Measurements from ENCODE around the gene CTRB2. TPM values are rescaled to one million over a fixed set of nuclear protein-coding genes. Genes with fewer than 3 reads are reported as not detected.
"Not testable (repeated sequence)": the region's sequence is repeated elsewhere in the genome, so short reads cannot be mapped to it uniquely, and the experiment has no call there.

The CTRB2 gene
- polyA plus RNA-seq, 1 of the 3 experiments (the other 2 are of a cell fraction): not detected

DNA sequence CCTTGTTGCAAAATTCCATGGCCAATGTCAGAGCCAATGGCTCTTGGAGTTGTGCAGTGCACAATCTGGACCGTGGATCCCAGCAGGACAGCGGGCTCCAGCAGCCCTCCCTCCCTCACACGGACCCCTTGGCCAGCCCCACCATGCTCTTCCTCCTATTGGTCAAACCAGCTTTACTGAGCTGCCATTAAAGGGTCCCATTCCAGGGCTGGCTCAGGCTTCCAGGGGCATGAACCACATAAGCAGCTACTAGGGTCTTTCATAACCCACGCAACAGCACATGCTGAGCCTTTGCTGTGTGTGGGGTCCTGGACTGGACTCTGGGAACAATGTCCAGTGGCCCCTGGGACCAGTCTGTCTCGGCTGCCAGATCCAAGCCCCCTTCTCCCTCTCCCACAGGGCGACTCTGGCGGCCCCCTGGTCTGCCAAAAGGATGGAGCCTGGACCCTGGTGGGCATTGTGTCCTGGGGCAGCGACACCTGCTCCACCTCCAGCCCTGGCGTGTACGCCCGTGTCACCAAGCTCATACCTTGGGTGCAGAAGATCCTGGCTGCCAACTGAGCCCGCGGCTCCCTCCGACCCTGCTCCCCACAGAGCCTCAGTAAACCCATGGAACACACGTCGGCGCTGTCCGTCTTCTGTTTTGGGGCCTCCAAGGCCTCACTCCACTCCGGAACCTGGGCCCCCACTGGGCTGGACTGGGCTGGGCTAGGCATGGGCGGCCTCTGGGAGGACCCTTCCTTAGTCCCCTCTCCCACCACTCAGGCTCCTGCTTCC is 17.5 kb upstream of the CTRB2 start:
- Histone ChIP-seq H3K36me3 (replicated peaks in 1 of 2; ENCODE audit: control insufficient read depth in 1 of 2, insufficient read depth in 2 of 2, low read length in 1 of 2) (peaks cover 14 to 22% of the 10 kb centered on the region in 2 experiments), H3K27ac (ENCODE audit: low read depth in 2 of 2, low read length in 1 of 2) (no peak overlapping the region), H3K4me3 (ENCODE audit: low read depth in 2 of 2, low read length in 1 of 2) (no peak overlapping the region), H2AFZ (ENCODE audit: low read depth) (no peak overlapping the region), H3K9ac (no peak overlapping the region), H4K20me1 (ENCODE audit: insufficient read depth) (peaks cover 29% of the 10 kb centered on the region), H3F3A (replicated peaks; ENCODE audit: insufficient read depth) (peaks cover 11% of the 10 kb centered on the region), H3K9me3 (no peaks in the 10 kb centered on the region), H3K4me2 (no peak overlapping the region), H3K9me2 (no peaks in the 10 kb centered on the region), H3K4me1 (ENCODE audit: control insufficient read depth in 1 of 2, insufficient read depth in 2 of 2, low read depth in 1 of 2, low read length in 1 of 2) (peaks cover 0 to 2% of the 10 kb centered on the region in 2 experiments; a peak in 1 of 4 replicates), H3K79me2 (ENCODE audit: insufficient read depth) (peaks cover 3% of the 10 kb centered on the region; the same call in 1 of the 2 replicates), H3K27me3 (ENCODE audit: insufficient read depth) (no peaks in the 10 kb centered on the region)
- WGBS (ENCODE audit: low lambda C conversion rate): 91% methylated on average over 17 of the region's 20 CpGs
- POLR2A ChIA-PET: no interaction called here
- TF ChIP-seq PBX3 (IDR thresholded peaks at IDR 0.05) (no peak), JUND (IDR thresholded peaks at IDR 0.05) (0 out of 2 replicates have a peak, but pooled peaks have one; percentile 9)
- TF ChIP-seq, protein P1, sequence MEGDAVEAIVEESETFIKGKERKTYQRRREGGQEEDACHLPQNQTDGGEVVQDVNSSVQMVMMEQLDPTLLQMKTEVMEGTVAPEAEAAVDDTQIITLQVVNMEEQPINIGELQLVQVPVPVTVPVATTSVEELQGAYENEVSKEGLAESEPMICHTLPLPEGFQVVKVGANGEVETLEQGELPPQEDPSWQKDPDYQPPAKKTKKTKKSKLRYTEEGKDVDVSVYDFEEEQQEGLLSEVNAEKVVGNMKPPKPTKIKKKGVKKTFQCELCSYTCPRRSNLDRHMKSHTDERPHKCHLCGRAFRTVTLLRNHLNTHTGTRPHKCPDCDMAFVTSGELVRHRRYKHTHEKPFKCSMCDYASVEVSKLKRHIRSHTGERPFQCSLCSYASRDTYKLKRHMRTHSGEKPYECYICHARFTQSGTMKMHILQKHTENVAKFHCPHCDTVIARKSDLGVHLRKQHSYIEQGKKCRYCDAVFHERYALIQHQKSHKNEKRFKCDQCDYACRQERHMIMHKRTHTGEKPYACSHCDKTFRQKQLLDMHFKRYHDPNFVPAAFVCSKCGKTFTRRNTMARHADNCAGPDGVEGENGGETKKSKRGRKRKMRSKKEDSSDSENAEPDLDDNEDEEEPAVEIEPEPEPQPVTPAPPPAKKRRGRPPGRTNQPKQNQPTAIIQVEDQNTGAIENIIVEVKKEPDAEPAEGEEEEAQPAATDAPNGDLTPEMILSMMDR (IDR thresholded peaks at IDR 0.05): no peak
- CTCF ChIA-PET: no interaction called here
- DNase-seq: no peak

DNA sequence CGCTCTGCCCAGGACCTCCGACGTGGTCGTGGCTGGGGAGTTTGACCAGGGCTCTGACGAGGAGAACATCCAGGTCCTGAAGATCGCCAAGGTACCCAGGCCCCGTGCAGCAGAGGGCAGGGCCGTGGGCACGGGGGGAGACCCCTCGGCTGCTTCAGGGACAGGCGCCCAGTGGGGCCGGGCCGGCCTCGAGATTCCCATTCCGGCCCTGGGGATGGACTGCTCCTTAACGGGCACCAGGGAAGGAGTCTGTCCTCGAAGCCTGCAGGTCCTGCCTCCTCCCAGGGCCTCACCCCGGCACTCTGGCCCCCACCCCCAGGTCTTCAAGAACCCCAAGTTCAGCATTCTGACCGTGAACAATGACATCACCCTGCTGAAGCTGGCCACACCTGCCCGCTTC is 16.2 kb upstream of the CTRB2 start:
- H3K4me3 ChIP-seq (ENCODE audit: low read depth in 2 of 2, low read length in 1 of 2); DNase-seq; H3K9me2 ChIP-seq; H3K36me3 ChIP-seq (replicated peaks in 1 of 2; ENCODE audit: control insufficient read depth in 1 of 2, insufficient read depth in 2 of 2, low read length in 1 of 2); H3K9me3 ChIP-seq; H3K4me2 ChIP-seq; POLR2A ChIA-PET; H3K79me2 ChIP-seq (ENCODE audit: insufficient read depth); H3K27ac ChIP-seq (ENCODE audit: low read depth in 2 of 2, low read length in 1 of 2); H2AFZ ChIP-seq (ENCODE audit: low read depth); CTCF ChIA-PET; H3K4me1 ChIP-seq (ENCODE audit: control insufficient read depth in 1 of 2, insufficient read depth in 2 of 2, low read depth in 1 of 2, low read length in 1 of 2); H3K9ac ChIP-seq; H3K27me3 ChIP-seq (ENCODE audit: insufficient read depth): not testable (repeated sequence)
- no CpG with 5 or more reads among the region's 20 CpGs for WGBS (ENCODE audit: low lambda C conversion rate)
- Histone ChIP-seq H4K20me1 (ENCODE audit: insufficient read depth) (peaks cover 16% of the 10 kb centered on the region), H3F3A (replicated peaks; ENCODE audit: insufficient read depth) (peaks cover 10% of the 10 kb centered on the region)

DNA sequence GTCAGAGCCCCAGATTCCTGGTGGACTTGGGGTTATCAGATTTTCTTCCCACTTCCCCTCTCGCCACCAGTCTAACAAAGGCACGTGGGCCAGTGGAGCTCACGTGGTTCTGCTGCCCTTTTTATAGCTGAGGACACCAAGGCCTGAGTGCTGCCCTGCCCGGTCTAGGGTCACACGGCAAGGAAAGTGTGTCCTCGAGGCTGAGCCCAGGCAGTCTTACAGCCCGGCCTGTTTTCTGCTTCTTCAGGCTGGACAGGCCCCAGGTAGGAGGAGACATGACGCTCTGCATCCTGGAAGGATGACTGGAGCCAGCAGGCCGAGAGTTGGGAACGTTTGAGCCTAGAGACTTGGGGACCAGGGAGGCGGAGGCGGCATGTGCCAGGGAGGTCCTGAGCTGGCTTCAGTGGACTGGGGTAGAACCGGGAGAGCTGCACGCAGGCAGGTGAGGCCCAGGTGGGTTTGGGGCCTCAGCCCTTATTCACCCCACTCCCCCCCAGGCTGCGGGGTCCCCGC is 15.4 kb upstream of the CTRB2 start:
- no peak for DNase-seq
- POLR2A ChIA-PET: no interaction called here
- TF ChIP-seq MXI1 (IDR thresholded peaks at IDR 0.05; ENCODE audit: low read depth, low read length): no peak
- no peak for TF ChIP-seq TCF12 (IDR thresholded peaks at IDR 0.05)
- no peak for TF ChIP-seq SIN3A (IDR thresholded peaks at IDR 0.05; ENCODE audit: borderline replicate concordance, low read depth, low read length)
- no peak for TF ChIP-seq RCOR1 (IDR thresholded peaks at IDR 0.05; ENCODE audit: low read length)
- TF ChIP-seq CHD2 (IDR thresholded peaks at IDR 0.05; ENCODE audit: low read length, partially characterized antibody): no peak
- no peak for TF ChIP-seq EP300 (IDR thresholded peaks at IDR 0.05; ENCODE audit: borderline replicate concordance in 1 of 2, low read depth in 1 of 2, low read length in 1 of 2)
- TF ChIP-seq FOXJ3 (CRISPR knock-in tag; IDR thresholded peaks at IDR 0.05): no peak
- no peak for TF ChIP-seq IRF3 (IDR thresholded peaks at IDR 0.05; ENCODE audit: low read depth, low read length)
- TF ChIP-seq, protein P2, sequence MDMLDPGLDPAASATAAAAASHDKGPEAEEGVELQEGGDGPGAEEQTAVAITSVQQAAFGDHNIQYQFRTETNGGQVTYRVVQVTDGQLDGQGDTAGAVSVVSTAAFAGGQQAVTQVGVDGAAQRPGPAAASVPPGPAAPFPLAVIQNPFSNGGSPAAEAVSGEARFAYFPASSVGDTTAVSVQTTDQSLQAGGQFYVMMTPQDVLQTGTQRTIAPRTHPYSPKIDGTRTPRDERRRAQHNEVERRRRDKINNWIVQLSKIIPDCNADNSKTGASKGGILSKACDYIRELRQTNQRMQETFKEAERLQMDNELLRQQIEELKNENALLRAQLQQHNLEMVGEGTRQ (IDR thresholded peaks at IDR 0.05; ENCODE audit: borderline replicate concordance, low read depth, low read length): no peak
- TF ChIP-seq, protein P1 (IDR thresholded peaks at IDR 0.05): no peak
- TF ChIP-seq ELF1 (IDR thresholded peaks at IDR 0.05): no peak

More for the DNA sequence above, 15.4 kb upstream of the CTRB2 start:
- H3K9ac ChIP-seq: no peak overlapping the region
- peaks cover 3% of the 10 kb centered on the region for H3F3A ChIP-seq (replicated peaks; ENCODE audit: insufficient read depth)
- H3K36me3 ChIP-seq (replicated peaks in 1 of 2; ENCODE audit: control insufficient read depth in 1 of 2, insufficient read depth in 2 of 2, low read length in 1 of 2): peaks cover 0 to 2% of the 10 kb centered on the region in 2 experiments
- H3K9me3 ChIP-seq: no peaks in the 10 kb centered on the region
- no peaks in the 10 kb centered on the region for H3K27me3 ChIP-seq (ENCODE audit: insufficient read depth)
- no peak overlapping the region for H2AFZ ChIP-seq (ENCODE audit: low read depth)
- no peaks in the 10 kb centered on the region for H3K9me2 ChIP-seq
- no peak overlapping the region for H3K4me2 ChIP-seq
- CTCF ChIA-PET: no interaction called here
- WGBS (ENCODE audit: low lambda C conversion rate): 90% methylated on average over 14 of the region's 16 CpGs
- H4K20me1 ChIP-seq (ENCODE audit: insufficient read depth): peaks cover 8% of the 10 kb centered on the region
- peaks cover 0 to 9% of the 10 kb centered on the region in 2 experiments; a peak in 1 of 4 replicates for H3K4me1 ChIP-seq (ENCODE audit: control insufficient read depth in 1 of 2, insufficient read depth in 2 of 2, low read depth in 1 of 2, low read length in 1 of 2)
- H3K4me3 ChIP-seq (ENCODE audit: low read depth in 2 of 2, low read length in 1 of 2): no peak overlapping the region
- no peak overlapping the region for H3K27ac ChIP-seq (ENCODE audit: low read depth in 2 of 2, low read length in 1 of 2)
- H3K79me2 ChIP-seq (ENCODE audit: insufficient read depth): no peaks in the 10 kb centered on the region

All from SK-N-SH (cell line).